ENCODE results near the gene NHS. TPM values are rescaled to one million over a fixed set of nuclear protein-coding genes. Genes with fewer than 3 reads are reported as not detected.

The NHS gene
- total RNA-seq, 1 experiment from 2014 or later, result 19.5 TPM

- Mint-ChIP-seq H3K27ac (ENCODE audit: unreplicated experiment) (no peak overlapping the region), H3K27me3 (ENCODE audit: unreplicated experiment) (no peaks in the 10 kb centered on the region), H3K9me3 (ENCODE audit: low read depth, unreplicated experiment) (no peaks in the 10 kb centered on the region), H3K4me1 (ENCODE audit: low read depth, unreplicated experiment) (no peaks in the 10 kb centered on the region), H3K36me3 (ENCODE audit: insufficient read depth, unreplicated experiment) (no peaks in the 10 kb centered on the region), H3K4me3 (ENCODE audit: low read depth, unreplicated experiment) (no peak overlapping the region)
- DNase-seq, result no peak
- intact Hi-C loops (cut with micrococcal nuclease; ENCODE audit: unreplicated experiment), result no loop called here
- CTCF ChIA-PET, result no interaction called here
- BruUV-seq (replicated peaks), result no TSS peak
- TF ChIP-seq, protein P1, sequence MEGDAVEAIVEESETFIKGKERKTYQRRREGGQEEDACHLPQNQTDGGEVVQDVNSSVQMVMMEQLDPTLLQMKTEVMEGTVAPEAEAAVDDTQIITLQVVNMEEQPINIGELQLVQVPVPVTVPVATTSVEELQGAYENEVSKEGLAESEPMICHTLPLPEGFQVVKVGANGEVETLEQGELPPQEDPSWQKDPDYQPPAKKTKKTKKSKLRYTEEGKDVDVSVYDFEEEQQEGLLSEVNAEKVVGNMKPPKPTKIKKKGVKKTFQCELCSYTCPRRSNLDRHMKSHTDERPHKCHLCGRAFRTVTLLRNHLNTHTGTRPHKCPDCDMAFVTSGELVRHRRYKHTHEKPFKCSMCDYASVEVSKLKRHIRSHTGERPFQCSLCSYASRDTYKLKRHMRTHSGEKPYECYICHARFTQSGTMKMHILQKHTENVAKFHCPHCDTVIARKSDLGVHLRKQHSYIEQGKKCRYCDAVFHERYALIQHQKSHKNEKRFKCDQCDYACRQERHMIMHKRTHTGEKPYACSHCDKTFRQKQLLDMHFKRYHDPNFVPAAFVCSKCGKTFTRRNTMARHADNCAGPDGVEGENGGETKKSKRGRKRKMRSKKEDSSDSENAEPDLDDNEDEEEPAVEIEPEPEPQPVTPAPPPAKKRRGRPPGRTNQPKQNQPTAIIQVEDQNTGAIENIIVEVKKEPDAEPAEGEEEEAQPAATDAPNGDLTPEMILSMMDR (IDR thresholded peaks at IDR 0.05; ENCODE audit: unreplicated experiment), result no peak
These were observed 338.3 kb downstream of the NHS start for GRCh38 chrX:17713288-17713687.

DNA sequence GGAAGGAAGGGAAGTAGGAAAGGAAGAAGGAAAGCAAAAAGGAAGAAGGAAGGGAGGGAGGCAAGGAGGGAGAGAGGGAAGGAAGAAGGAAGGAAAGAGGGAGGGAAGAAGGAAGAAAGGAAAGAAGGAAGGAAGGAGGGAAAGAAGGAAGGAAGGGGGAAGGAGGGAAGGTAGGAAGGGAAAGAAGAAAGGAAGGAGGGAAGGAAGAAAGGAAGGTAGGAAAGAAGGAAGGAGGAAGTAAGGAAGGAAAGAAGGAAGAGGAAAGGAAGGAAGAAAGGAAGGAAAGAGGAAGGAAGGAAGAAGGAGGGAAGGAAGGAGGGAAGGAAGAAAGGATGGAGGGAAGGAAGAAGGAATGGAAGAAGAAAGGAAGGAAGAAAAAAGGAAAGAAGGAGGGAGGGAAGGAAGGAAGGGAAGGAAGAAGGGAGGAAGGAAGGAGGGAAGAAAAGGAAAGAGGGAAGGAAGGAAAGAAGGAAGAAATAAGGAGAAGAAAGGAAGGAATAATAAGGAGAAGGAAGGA is 343.7 kb downstream of the NHS start:
- TF ChIP-seq, protein P1 (IDR thresholded peaks at IDR 0.05; ENCODE audit: unreplicated experiment), result no peak
- Mint-ChIP-seq H3K4me3 (ENCODE audit: low read depth, unreplicated experiment) (no peak overlapping the region), H3K27me3 (ENCODE audit: unreplicated experiment) (no peaks in the 10 kb centered on the region), H3K9me3 (ENCODE audit: low read depth, unreplicated experiment) (no peaks in the 10 kb centered on the region), H3K4me1 (ENCODE audit: low read depth, unreplicated experiment) (peaks cover 2% of the 10 kb centered on the region), H3K27ac (ENCODE audit: unreplicated experiment) (no peak overlapping the region), H3K36me3 (ENCODE audit: insufficient read depth, unreplicated experiment) (no peaks in the 10 kb centered on the region)
- no peak for DNase-seq
- no TSS peak for BruUV-seq (replicated peaks)
- intact Hi-C loops (cut with micrococcal nuclease; ENCODE audit: unreplicated experiment), result no loop called here
- CTCF ChIA-PET, result no interaction called here

DNA sequence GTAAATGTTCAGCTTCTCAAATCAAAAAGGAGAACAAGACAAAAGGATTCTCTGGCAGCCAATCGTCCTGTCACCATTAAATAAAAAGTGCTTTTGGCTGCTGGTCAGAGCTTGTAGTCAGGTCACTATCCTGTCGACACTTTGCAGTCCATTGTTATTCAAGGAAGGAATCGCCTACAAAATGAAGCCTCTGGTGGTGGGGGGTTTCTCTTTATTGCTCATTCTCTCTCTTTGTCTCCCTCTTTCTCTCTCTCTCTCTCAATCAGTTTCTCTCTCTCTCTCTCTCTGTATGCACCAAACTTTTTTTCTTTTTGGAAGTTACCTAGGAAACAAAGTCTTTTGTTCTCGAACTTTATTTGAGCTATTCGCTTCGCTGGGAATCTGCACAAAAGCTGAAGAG is 344.7 kb downstream of the NHS start:
- intact Hi-C loops (cut with micrococcal nuclease; ENCODE audit: unreplicated experiment), result no loop called here
- H3K27me3 Mint-ChIP-seq (ENCODE audit: unreplicated experiment), result no peaks in the 10 kb centered on the region
- no TSS peak for BruUV-seq (replicated peaks)
- no peaks in the 10 kb centered on the region for H3K9me3 Mint-ChIP-seq (ENCODE audit: low read depth, unreplicated experiment)
- CTCF ChIA-PET, result interaction anchor here (0.6 to 0.8 kb wide), 2 partner anchors 726 to 876 kb away, joined by 3 to 4 read pairs; no protein-coding TSS in a partner anchor
- TF ChIP-seq, protein P1 (IDR thresholded peaks at IDR 0.05; ENCODE audit: unreplicated experiment), result no peak
- DNase-seq, result no peak
- no peak overlapping the region for H3K4me3 Mint-ChIP-seq (ENCODE audit: low read depth, unreplicated experiment)
- no peaks in the 10 kb centered on the region for H3K36me3 Mint-ChIP-seq (ENCODE audit: insufficient read depth, unreplicated experiment)
- peaks cover 9% of the 10 kb centered on the region for H3K4me1 Mint-ChIP-seq (ENCODE audit: low read depth, unreplicated experiment)
- no peak overlapping the region for H3K27ac Mint-ChIP-seq (ENCODE audit: unreplicated experiment)

GRCh38 chrX:17721715-17722114 is 346.7 kb downstream of the NHS start:
- TF ChIP-seq, protein P1 (IDR thresholded peaks at IDR 0.05; ENCODE audit: unreplicated experiment), result no peak
- Mint-ChIP-seq H3K4me3 (ENCODE audit: low read depth, unreplicated experiment) (no peak overlapping the region), H3K36me3 (ENCODE audit: insufficient read depth, unreplicated experiment) (no peaks in the 10 kb centered on the region), H3K9me3 (ENCODE audit: low read depth, unreplicated experiment) (no peaks in the 10 kb centered on the region), H3K27ac (ENCODE audit: unreplicated experiment) (no peak overlapping the region), H3K27me3 (ENCODE audit: unreplicated experiment) (no peaks in the 10 kb centered on the region), H3K4me1 (ENCODE audit: low read depth, unreplicated experiment) (peaks cover 9% of the 10 kb centered on the region)
- no TSS peak for BruUV-seq (replicated peaks)
- intact Hi-C loops (cut with micrococcal nuclease; ENCODE audit: unreplicated experiment), result no loop called here
- no peak for DNase-seq
- CTCF ChIA-PET, result interaction anchor here (0.6 kb wide), 1 partner anchor 563 kb away, joined by 3 read pairs; no protein-coding TSS in a partner anchor

Data from Calu3 (cell line).